Osteoblast (primary cell): ENCODE data around the gene SIK2. TPM values are rescaled to one million over a fixed set of nuclear protein-coding genes. Genes with fewer than 3 reads are reported as not detected.

ENCODE experiments used
- DNase-seq: peaks from one replicate; pipeline ENCODE4 v3.0.0; 2011; ENCODE audit warnings: low spot score, mixed read lengths; ENCODE audit not compliant: insufficient read length; ENCODE audit errors: missing footprints
- H2AFZ ChIP-seq: 2 replicates; pipeline ENCODE4 v1.6.0; 2011; ENCODE audit warnings: mild to moderate bottlenecking, low read length
- H3K27ac ChIP-seq: 2 replicates; pipeline ENCODE4 v1.5.1; 2011; ENCODE audit warnings: mild to moderate bottlenecking, low read depth, low read length, moderate library complexity
- H3K27me3 ChIP-seq: 2 replicates; pipeline ENCODE4 v1.6.0; 2012; ENCODE audit warnings: mild to moderate bottlenecking, control low read depth, inconsistent platforms, low read length, moderate library complexity; ENCODE audit not compliant: insufficient read depth
- H3K36me3 ChIP-seq: 2 replicates; pipeline ENCODE4 v1.5.1; 2011; ENCODE audit warnings: mild to moderate bottlenecking, low read length, control low read depth, moderate library complexity; ENCODE audit not compliant: insufficient read depth
- H3K4me1 ChIP-seq: 2 replicates; pipeline ENCODE4 v1.5.1; 2011; ENCODE audit warnings: mild to moderate bottlenecking, low read length, control low read depth, moderate library complexity; ENCODE audit not compliant: insufficient read depth
- H3K4me2 ChIP-seq: 2 replicates; pipeline ENCODE4 v1.6.0; 2011; ENCODE audit warnings: mild to moderate bottlenecking, low read length; ENCODE audit not compliant: insufficient read depth
- H3K4me3 ChIP-seq: fragments of 200-600 bp; sonication (generic); 3 replicates; pipeline ENCODE4 v1.5.1; 2012; ENCODE audit warnings: mild to moderate bottlenecking, low read length, inconsistent platforms; ENCODE audit not compliant: insufficient read depth
- H3K79me2 ChIP-seq: 2 replicates; pipeline ENCODE4 v1.6.0; 2012; ENCODE audit warnings: mild to moderate bottlenecking, low read length, control low read depth, inconsistent platforms; ENCODE audit not compliant: insufficient read depth
- H3K9me3 ChIP-seq: 2 replicates; pipeline ENCODE4 v1.5.1; 2011; ENCODE audit warnings: low read depth, low read length, control low read depth
- H4K20me1 ChIP-seq: 2 replicates; pipeline ENCODE4 v1.6.0; 2012; ENCODE audit warnings: mild to moderate bottlenecking, low read length, control low read depth; ENCODE audit not compliant: insufficient read depth
- total RNA-seq: library from RNA; depleted of rRNA; stranded (reverse); fragments of >200 nt; gene quantifications from 2 replicates; pipeline ENCODE4 v1.2.3, GENCODE V29; 2012
- TF ChIP-seq, protein P1 (sequence below): IDR thresholded peaks from 2 replicates; pipeline ENCODE4 v1.5.1; 2011; ENCODE audit warnings: mild to moderate bottlenecking, low read depth, low read length, moderate library complexity; ENCODE audit errors: extremely low read depth

The SIK2 gene
- total RNA-seq, 1 donor: 17.7 TPM

DNA sequence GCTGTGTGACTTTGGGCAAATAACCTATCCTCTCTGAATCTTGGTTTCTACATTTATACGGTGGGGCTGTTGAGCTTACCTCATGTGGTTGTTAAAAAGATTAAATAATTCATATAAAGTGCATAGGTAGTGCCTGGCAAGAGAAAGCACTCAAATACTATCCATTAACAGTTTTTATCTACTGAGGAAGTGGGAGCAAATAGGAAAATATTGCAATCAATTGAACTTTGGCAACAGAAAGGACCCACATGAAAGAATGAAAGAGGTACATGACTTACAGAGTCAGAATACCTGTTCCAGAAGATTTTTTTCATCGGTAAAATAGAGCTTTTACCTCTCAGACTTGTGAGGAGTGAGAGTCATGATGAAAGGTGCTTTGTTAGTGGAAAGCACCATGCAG is 170.3 kb downstream of the SIK2 start:
- no peak overlapping the region for H3K4me3 ChIP-seq
- H3K79me2 ChIP-seq: no peaks in the 10 kb centered on the region
- H3K4me1 ChIP-seq: peaks cover 7% of the 10 kb centered on the region
- no peak overlapping the region for H3K4me2 ChIP-seq
- no peak overlapping the region for H3K27ac ChIP-seq
- DNase-seq: peak; percentile 58
- no peak overlapping the region for H2AFZ ChIP-seq
- no peaks in the 10 kb centered on the region for H3K36me3 ChIP-seq
- no peaks in the 10 kb centered on the region for H3K9me3 ChIP-seq
- H4K20me1 ChIP-seq: no peaks in the 10 kb centered on the region
- TF ChIP-seq, protein P1, sequence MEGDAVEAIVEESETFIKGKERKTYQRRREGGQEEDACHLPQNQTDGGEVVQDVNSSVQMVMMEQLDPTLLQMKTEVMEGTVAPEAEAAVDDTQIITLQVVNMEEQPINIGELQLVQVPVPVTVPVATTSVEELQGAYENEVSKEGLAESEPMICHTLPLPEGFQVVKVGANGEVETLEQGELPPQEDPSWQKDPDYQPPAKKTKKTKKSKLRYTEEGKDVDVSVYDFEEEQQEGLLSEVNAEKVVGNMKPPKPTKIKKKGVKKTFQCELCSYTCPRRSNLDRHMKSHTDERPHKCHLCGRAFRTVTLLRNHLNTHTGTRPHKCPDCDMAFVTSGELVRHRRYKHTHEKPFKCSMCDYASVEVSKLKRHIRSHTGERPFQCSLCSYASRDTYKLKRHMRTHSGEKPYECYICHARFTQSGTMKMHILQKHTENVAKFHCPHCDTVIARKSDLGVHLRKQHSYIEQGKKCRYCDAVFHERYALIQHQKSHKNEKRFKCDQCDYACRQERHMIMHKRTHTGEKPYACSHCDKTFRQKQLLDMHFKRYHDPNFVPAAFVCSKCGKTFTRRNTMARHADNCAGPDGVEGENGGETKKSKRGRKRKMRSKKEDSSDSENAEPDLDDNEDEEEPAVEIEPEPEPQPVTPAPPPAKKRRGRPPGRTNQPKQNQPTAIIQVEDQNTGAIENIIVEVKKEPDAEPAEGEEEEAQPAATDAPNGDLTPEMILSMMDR: no peak
- no peaks in the 10 kb centered on the region for H3K27me3 ChIP-seq

DNA sequence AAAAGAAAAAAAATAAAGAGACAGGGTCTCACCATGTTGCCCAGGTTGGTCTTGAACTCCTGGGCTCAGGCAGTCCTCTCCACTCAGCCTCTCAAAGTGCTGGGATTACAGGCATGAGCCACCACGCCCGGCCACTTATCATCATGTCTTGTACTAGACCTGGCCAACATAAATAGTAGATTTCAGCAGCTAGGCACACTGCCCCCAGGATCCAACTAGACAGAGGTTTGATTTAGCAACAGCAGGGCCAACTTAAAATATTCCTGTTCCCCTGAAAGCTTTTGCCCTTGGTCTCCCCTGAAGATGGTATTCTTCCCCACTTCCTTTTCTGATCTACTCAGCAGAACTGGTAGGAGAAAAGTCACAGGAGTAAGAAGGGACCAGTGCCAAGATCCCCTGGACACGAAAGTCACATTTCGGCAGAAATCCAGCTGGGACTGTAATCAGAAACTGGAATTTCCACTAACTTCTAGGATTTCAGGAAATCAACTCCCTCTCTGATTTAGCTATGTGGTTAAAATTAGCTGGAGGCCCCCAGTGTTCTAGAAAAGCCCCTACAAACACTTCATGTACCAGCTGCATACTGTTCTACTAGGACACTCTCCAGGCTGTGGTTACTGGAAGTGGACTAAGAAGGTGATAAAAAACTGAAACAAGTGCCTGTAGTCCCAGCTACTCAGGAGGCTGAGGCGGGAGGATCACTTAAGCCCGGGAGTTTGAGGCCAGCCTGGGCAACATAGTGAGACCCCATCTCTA is 172.9 kb downstream of the SIK2 start:
- no peak for DNase-seq
- no peaks in the 10 kb centered on the region for H3K36me3 ChIP-seq
- H3K27me3 ChIP-seq: no peaks in the 10 kb centered on the region
- no peak overlapping the region for H2AFZ ChIP-seq
- H3K4me3 ChIP-seq: no peak overlapping the region
- H3K4me2 ChIP-seq: no peak overlapping the region
- H3K9me3 ChIP-seq: no peaks in the 10 kb centered on the region
- H3K79me2 ChIP-seq: no peaks in the 10 kb centered on the region
- TF ChIP-seq, protein P1: no peak
- H3K4me1 ChIP-seq: peaks cover 7% of the 10 kb centered on the region
- no peaks in the 10 kb centered on the region for H4K20me1 ChIP-seq
- H3K27ac ChIP-seq: no peak overlapping the region

DNA sequence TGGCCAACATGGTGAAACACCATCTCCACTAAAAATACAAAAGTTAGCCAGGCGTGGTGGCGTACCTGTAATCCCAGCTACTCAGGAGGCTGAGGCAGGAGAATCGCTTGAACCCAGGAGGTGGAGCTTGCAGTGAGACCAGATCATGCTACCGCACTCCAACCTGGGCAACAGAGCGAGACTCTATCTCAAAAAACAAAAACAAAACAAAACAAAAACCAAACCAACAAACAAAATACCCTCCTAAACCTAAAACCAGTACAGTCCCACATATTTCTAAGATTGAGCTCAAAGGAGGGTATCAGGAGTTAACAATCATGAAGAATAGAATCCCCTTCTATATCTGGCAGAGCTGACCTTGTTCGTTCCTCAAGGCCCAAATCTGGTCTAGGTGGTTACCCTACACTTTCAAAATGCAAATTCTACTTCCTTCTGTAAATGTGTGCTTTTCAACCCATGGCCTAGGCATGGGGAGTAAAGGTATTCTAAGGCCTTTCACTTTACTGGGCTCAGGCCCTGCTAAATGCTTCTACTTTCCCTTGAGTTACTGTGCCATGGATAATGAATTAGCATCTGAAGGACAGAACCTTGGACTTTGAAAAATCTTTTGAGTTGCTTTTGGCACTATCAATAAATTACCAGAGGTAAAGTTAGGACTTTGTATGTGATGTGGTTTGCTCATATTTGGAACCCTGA is 174.3 kb downstream of the SIK2 start:
- H3K4me1 ChIP-seq: peaks cover 7% of the 10 kb centered on the region
- H2AFZ ChIP-seq: no peak overlapping the region
- TF ChIP-seq, protein P1: no peak
- no peak overlapping the region for H3K4me2 ChIP-seq
- H3K9me3 ChIP-seq: no peaks in the 10 kb centered on the region
- H3K36me3 ChIP-seq: no peaks in the 10 kb centered on the region
- no peaks in the 10 kb centered on the region for H4K20me1 ChIP-seq
- H3K79me2 ChIP-seq: no peaks in the 10 kb centered on the region
- H3K4me3 ChIP-seq: no peak overlapping the region
- H3K27me3 ChIP-seq: no peaks in the 10 kb centered on the region
- no peak overlapping the region for H3K27ac ChIP-seq
- no peak for DNase-seq
